K562 (cell line): ENCODE data around the gene GPR108. TPM values are rescaled to one million over a fixed set of nuclear protein-coding genes. Genes with fewer than 3 reads are reported as not detected.

ENCODE experiments used
- CBFA2T3 ChIP-seq: fragments of 450-650 bp; IDR thresholded peaks from 2 replicates; pipeline ENCODE4 v1.6.1; 2017
- CSDE1 ChIP-seq, 2 experiments: fragments of 450-650 bp; IDR thresholded peaks; 2 replicates each; pipeline ENCODE4 v1.6.1; 2016; ENCODE audit warnings: mild to moderate bottlenecking in 1 of 2
- HDAC2 ChIP-seq: fragments of 450-650 bp; IDR thresholded peaks from 2 replicates; pipeline ENCODE4 v1.6.1; 2016; ENCODE audit warnings: mild to moderate bottlenecking
- HSF4 ChIP-seq: fragments of 250-450 bp; sonication (Bioruptor Pico); IDR thresholded peaks from 2 replicates; pipeline ENCODE4 v2.1.2; 2022; ENCODE audit warnings: mild to moderate bottlenecking, moderate library complexity, borderline replicate concordance
- NELFE ChIP-seq: IDR thresholded peaks from 2 replicates; pipeline ENCODE4 v1.6.1; 2011; ENCODE audit warnings: mild to moderate bottlenecking; ENCODE audit not compliant: insufficient read depth, insufficient read length
- NR0B1 ChIP-seq: fragments of 450-650 bp; IDR thresholded peaks from one replicate; pipeline ENCODE4 v1.6.1; 2018; ENCODE audit warnings: mild to moderate bottlenecking, moderate library complexity; ENCODE audit not compliant: partially characterized antibody
- OTX1 ChIP-seq: fragments of 450-650 bp; formaldehyde crosslinking; IDR thresholded peaks from 2 replicates; pipeline ENCODE4 v1.4.0; 2022; ENCODE audit warnings: mild to moderate bottlenecking
- TFAP4 ChIP-seq: sonication (generic); formaldehyde crosslinking; IDR thresholded peaks from 2 replicates; pipeline ENCODE4 v1.8.0; 2022; ENCODE audit warnings: missing genetic modification reagents, mild to moderate bottlenecking, moderate library complexity, borderline replicate concordance
- TRIM25 ChIP-seq: fragments of 450-650 bp; IDR thresholded peaks from 2 replicates; pipeline ENCODE4 v1.7.0; 2016; ENCODE audit warnings: borderline replicate concordance
- ZNF165 ChIP-seq: fragments of 250-450 bp; sonication (Bioruptor Pico); IDR thresholded peaks from 2 replicates; pipeline ENCODE4 v1.4.0; 2020; ENCODE audit warnings: borderline replicate concordance
- ZNF253 ChIP-seq: fragments of 250-450 bp; sonication (Bioruptor Pico); conservative IDR thresholded peaks from 2 replicates; pipeline ENCODE4 v1.6.1; 2021; ENCODE audit warnings: mild to moderate bottlenecking
- ZNF395 ChIP-seq: fragments of 200-800 bp; sonication (Bioruptor generic); IDR thresholded peaks from 2 replicates; pipeline ENCODE4 v1.6.1; 2017; ENCODE audit warnings: missing genetic modification characterization, missing compliant biosample characterization
- ZNF707 ChIP-seq: fragments of 250-450 bp; sonication (Bioruptor Pico); conservative IDR thresholded peaks from 2 replicates; pipeline ENCODE4 v1.8.0; 2022; ENCODE audit warnings: inconsistent platforms, mild to moderate bottlenecking, moderate library complexity
- ZNF766 ChIP-seq: fragments of 200-800 bp; sonication (Bioruptor generic); conservative IDR thresholded peaks from 2 replicates; pipeline ENCODE4 v1.6.1; 2016; ENCODE audit warnings: missing genetic modification characterization, missing compliant biosample characterization
- polyA plus RNA-seq, 8 experiments: library from polyadenylated mRNA; depleted of rRNA in 4 of 8; stranded (reverse) in 5 of 8; unstranded in 3 of 8; fragments of >200 nt; fragmentation: Nextera tagmentation in 2 of 8; fragmentation: Illumina TruSeq in 1 of 8; extraction: Ambion mirVana in 2 of 8; extraction: Trizol in 1 of 8; gene quantifications; 2 replicates each; pipeline versions ENCODE4 v1.2.1 to v1.2.3, GENCODE V29; 2011 to 2014; ENCODE audit warnings: inconsistent platforms in 1 of 8, missing spikeins in 1 of 8
- total RNA-seq, 7 experiments: library from RNA; depleted of rRNA in 6 of 7; stranded (reverse); fragments of >200 nt in 6 of 7; fragmentation: Illumina TruSeq in 2 of 7; extraction: Trizol in 2 of 7; gene quantifications; 2 replicates each; pipeline versions ENCODE4 v1.2.1 to v1.2.3, GENCODE V29; 2011 to 2021; ENCODE audit warnings: low replicate concordance in 1 of 7
- TF ChIP-seq, protein P1 (sequence below): fragments of 450-650 bp; formaldehyde crosslinking; conservative IDR thresholded peaks from 2 replicates; pipeline ENCODE4 v1.4.0; 2022; ENCODE audit warnings: mild to moderate bottlenecking, missing genetic modification characterization
- TF ChIP-seq, protein P2 (sequence below): fragments of 450-650 bp; IDR thresholded peaks from 2 replicates; pipeline ENCODE4 v1.6.1; 2016; ENCODE audit warnings: low read depth, mild to moderate bottlenecking, moderate library complexity
- TF ChIP-seq, protein P3 (sequence below): fragments of 250-450 bp; sonication (Bioruptor Pico); IDR thresholded peaks from 2 replicates; pipeline ENCODE4 v1.8.0; 2021; ENCODE audit warnings: mild to moderate bottlenecking, moderate library complexity

The GPR108 gene
- total and polyA plus RNA-seq, 9 of the 15 experiments (the other 6 are each of a cell fraction or from before 2014, with no cell fraction given), result 2.4 to 33.2 (median 24.4) TPM

DNA sequence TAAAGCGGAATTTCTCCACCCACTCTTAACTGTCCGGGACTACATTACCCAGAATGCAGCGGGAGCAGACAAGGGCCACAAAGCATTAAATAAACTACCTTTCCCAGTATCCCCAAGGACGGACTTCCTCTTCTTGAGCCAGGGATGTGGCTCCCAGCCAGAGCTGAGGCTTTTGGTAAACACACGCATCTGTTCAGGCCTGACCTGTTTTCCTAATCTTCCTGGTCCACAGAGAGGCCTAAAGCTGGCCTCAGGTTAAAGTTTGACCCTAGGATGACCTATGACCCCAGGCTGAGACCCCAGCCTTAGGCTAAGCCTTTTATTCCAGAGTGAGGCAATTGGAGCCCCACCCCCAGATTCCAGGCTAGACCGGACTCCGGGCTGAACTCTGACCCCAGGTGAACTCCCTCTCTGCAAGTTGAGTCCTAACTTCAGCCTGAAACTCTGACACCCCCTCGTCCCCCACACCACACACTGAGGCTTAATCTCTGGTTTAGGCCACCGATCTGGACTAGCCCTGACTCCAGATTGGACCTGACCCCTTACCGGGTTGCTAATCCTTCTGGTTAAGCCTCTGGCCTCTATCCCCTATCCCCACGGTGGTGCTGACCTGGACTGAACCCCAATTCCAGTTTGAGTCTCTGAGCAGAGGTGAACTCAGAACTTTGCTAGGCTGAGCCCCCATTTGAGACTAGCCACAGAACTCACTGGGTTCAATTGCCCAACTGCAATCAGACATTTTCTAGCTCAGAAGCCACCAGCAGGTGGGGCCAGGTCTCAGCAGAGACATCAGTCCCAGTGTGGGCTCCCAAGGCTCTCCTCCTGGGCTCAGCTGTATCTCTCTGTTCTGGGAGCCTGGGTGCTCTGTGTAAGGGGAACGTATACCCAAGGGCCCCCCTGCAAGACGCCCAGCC is 750 bp upstream of the GPR108 start (continued):
- TF ChIP-seq, protein P1, sequence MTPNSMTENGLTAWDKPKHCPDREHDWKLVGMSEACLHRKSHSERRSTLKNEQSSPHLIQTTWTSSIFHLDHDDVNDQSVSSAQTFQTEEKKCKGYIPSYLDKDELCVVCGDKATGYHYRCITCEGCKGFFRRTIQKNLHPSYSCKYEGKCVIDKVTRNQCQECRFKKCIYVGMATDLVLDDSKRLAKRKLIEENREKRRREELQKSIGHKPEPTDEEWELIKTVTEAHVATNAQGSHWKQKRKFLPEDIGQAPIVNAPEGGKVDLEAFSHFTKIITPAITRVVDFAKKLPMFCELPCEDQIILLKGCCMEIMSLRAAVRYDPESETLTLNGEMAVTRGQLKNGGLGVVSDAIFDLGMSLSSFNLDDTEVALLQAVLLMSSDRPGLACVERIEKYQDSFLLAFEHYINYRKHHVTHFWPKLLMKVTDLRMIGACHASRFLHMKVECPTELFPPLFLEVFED (CRISPR knock-in tag), result no peak; the same call in 1 of the 2 replicates
- TF ChIP-seq HDAC2, result no peak
- TF ChIP-seq NELFE, result no peak
- TF ChIP-seq, protein P2, sequence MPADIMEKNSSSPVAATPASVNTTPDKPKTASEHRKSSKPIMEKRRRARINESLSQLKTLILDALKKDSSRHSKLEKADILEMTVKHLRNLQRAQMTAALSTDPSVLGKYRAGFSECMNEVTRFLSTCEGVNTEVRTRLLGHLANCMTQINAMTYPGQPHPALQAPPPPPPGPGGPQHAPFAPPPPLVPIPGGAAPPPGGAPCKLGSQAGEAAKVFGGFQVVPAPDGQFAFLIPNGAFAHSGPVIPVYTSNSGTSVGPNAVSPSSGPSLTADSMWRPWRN, result no peak
- TF ChIP-seq ZNF395 (CRISPR knock-in tag), result 0 out of 2 replicates have a peak, but pooled peaks have one; percentile 5
- TF ChIP-seq ZNF707, result peak; percentile 57; the same call in 1 of the 2 replicates
- peak; percentile 64 for TF ChIP-seq ZNF766 (CRISPR knock-in tag)
- peak; percentile 80 for TF ChIP-seq CBFA2T3
- TF ChIP-seq TFAP4 (CRISPR knock-in tag), result peak; percentile 66; the same call in 1 of the 2 replicates
- TF ChIP-seq NR0B1, result no peak
- TF ChIP-seq OTX1 (CRISPR knock-in tag), result no peak
- no peak for TF ChIP-seq ZNF253 (CRISPR knock-in tag)
- TF ChIP-seq ZNF165 (CRISPR knock-in tag), result no peak; the same call in 1 of the 2 replicates
- no peak for TF ChIP-seq TRIM25
- no peak for TF ChIP-seq CSDE1 (IDR thresholded peaks at IDR 0.05)
- TF ChIP-seq, protein P3, sequence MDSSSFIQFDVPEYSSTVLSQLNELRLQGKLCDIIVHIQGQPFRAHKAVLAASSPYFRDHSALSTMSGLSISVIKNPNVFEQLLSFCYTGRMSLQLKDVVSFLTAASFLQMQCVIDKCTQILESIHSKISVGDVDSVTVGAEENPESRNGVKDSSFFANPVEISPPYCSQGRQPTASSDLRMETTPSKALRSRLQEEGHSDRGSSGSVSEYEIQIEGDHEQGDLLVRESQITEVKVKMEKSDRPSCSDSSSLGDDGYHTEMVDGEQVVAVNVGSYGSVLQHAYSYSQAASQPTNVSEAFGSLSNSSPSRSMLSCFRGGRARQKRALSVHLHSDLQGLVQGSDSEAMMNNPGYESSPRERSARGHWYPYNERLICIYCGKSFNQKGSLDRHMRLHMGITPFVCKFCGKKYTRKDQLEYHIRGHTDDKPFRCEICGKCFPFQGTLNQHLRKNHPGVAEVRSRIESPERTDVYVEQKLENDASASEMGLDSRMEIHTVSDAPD (CRISPR knock-in tag), result no peak
- no peak for TF ChIP-seq HSF4
